ENCODE data around the gene LRIG2. TPM values are rescaled to one million over a fixed set of nuclear protein-coding genes. Genes with fewer than 3 reads are reported as not detected.
A peak's percentile ranks its signal among the peaks of the same experiment; 100 is the strongest.
"Not testable (repeated sequence)": the region's sequence is repeated elsewhere in the genome, so short reads cannot be mapped to it uniquely, and the experiment has no call there.

Gene LRIG2
- total RNA-seq, 2 experiments from 2014 or later = 7.1 to 8.3 TPM

GRCh38 chr1:113146242-113147072 lies 73.5 kb downstream of the LRIG2 start:
- no peak overlapping the region for H3K4me3 Mint-ChIP-seq
- no peaks in the 10 kb centered on the region for H3K9me3 Mint-ChIP-seq
- no peaks in the 10 kb centered on the region for H3K36me3 Mint-ChIP-seq

GRCh38 chr1:113147073-113147625 lies 74.2 kb downstream of the LRIG2 start:
- ChIA-PET POLR2A (no interaction called here), CTCF (no interaction called here)
- no peak for DNase-seq
- intact Hi-C loops (cut with micrococcal nuclease) = no loop called here
- peaks cover 28% of the 10 kb centered on the region for H3K4me1 Mint-ChIP-seq (ENCODE audit: low read depth)
- H3K27me3 Mint-ChIP-seq = no peaks in the 10 kb centered on the region
- no peaks in the 10 kb centered on the region for H3K36me3 Mint-ChIP-seq
- no peaks in the 10 kb centered on the region for H3K9me3 Mint-ChIP-seq
- H3K4me3 Mint-ChIP-seq = no peak overlapping the region
- H3K27ac Mint-ChIP-seq = no peak overlapping the region

More at GRCh38 chr1:113146242-113147072, 73.5 kb downstream of the LRIG2 start:
- Mint-ChIP-seq H3K27me3 (no peaks in the 10 kb centered on the region), H3K27ac (no peak overlapping the region), H3K4me1 (ENCODE audit: low read depth) (peaks cover 28% of the 10 kb centered on the region)
- ChIA-PET CTCF (interaction anchor here (1.0 kb wide), 1 partner anchor 302 kb away, joined by 3 read pairs; no protein-coding TSS in a partner anchor), POLR2A (no interaction called here)
- intact Hi-C loops (cut with micrococcal nuclease) = no loop called here
- peak; percentile 23 for DNase-seq

- CTCF ChIA-PET = no interaction called here
- Mint-ChIP-seq H3K9me3 (no peaks in the 10 kb centered on the region), H3K27me3 (no peaks in the 10 kb centered on the region)
Measured at GRCh38 chr1:113147826-113148225, 74.8 kb downstream of the LRIG2 start.

GRCh38 chr1:113150494-113150893 lies 77.5 kb downstream of the LRIG2 start:
- H3K27ac Mint-ChIP-seq; DNase-seq; H3K36me3 Mint-ChIP-seq; H3K9me3 Mint-ChIP-seq; H3K27me3 Mint-ChIP-seq; H3K4me3 Mint-ChIP-seq; CTCF ChIA-PET; POLR2A ChIA-PET; intact Hi-C loops (cut with micrococcal nuclease): not testable (repeated sequence)
- peaks cover 13% of the 10 kb centered on the region for H3K4me1 Mint-ChIP-seq (ENCODE audit: low read depth)

More at GRCh38 chr1:113147826-113148225, 74.8 kb downstream of the LRIG2 start:
- DNase-seq = no peak
- POLR2A ChIA-PET = no interaction called here
- Mint-ChIP-seq H3K36me3 (no peaks in the 10 kb centered on the region), H3K4me3 (no peak overlapping the region), H3K27ac (no peak overlapping the region), H3K4me1 (ENCODE audit: low read depth) (peaks cover 23% of the 10 kb centered on the region)
- intact Hi-C loops (cut with micrococcal nuclease) = no loop called here

- no peak for DNase-seq
- Mint-ChIP-seq H3K9me3 (peaks cover 15% of the 10 kb centered on the region), H3K27me3 (no peaks in the 10 kb centered on the region), H3K27ac (no peak overlapping the region), H3K36me3 (peaks cover 1% of the 10 kb centered on the region), H3K4me1 (ENCODE audit: low read depth) (no peaks in the 10 kb centered on the region), H3K4me3 (no peak overlapping the region)
- POLR2A ChIA-PET = no interaction called here
- CTCF ChIA-PET = no interaction called here
- intact Hi-C loops (cut with micrococcal nuclease) = no loop called here
Measured at GRCh38 chr1:113153116-113153803, 80.3 kb downstream of the LRIG2 start.

- peaks cover 7% of the 10 kb centered on the region for H3K27me3 Mint-ChIP-seq
- POLR2A ChIA-PET = no interaction called here
Measured at GRCh38 chr1:113156368-113156767, 83.4 kb downstream of the LRIG2 start.

GRCh38 chr1:113158743-113159142 lies 85.7 kb downstream of the LRIG2 start:
- H3K4me3 Mint-ChIP-seq; H3K27me3 Mint-ChIP-seq; intact Hi-C loops (cut with micrococcal nuclease); H3K36me3 Mint-ChIP-seq; H3K4me1 Mint-ChIP-seq (ENCODE audit: low read depth); CTCF ChIA-PET; DNase-seq; POLR2A ChIA-PET; H3K27ac Mint-ChIP-seq: not testable (repeated sequence)
- H3K9me3 Mint-ChIP-seq = peaks cover 18% of the 10 kb centered on the region

More at GRCh38 chr1:113156368-113156767, 83.4 kb downstream of the LRIG2 start:
- Mint-ChIP-seq H3K4me1 (ENCODE audit: low read depth) (no peaks in the 10 kb centered on the region), H3K4me3 (no peak overlapping the region), H3K27ac (no peak overlapping the region), H3K9me3 (peaks cover 18% of the 10 kb centered on the region), H3K36me3 (peaks cover 1% of the 10 kb centered on the region)
- DNase-seq = no peak
- CTCF ChIA-PET = interaction anchor here (0.6 kb wide), 1 partner anchor 500 kb away, joined by 3 read pairs; no protein-coding TSS in a partner anchor
- intact Hi-C loops (cut with micrococcal nuclease) = no loop called here

GRCh38 chr1:113166473-113166872 lies 93.5 kb downstream of the LRIG2 start:
- intact Hi-C loops (cut with micrococcal nuclease) = no loop called here

GRCh38 chr1:113168946-113169345 lies 95.9 kb downstream of the LRIG2 start:
- CTCF ChIA-PET = no interaction called here
- H3K27ac Mint-ChIP-seq = no peak overlapping the region
- H3K9me3 Mint-ChIP-seq = peaks cover 21% of the 10 kb centered on the region
- no peaks in the 10 kb centered on the region for H3K4me1 Mint-ChIP-seq (ENCODE audit: low read depth)
- POLR2A ChIA-PET = no interaction called here
- H3K36me3 Mint-ChIP-seq = peaks cover 7% of the 10 kb centered on the region
- intact Hi-C loops (cut with micrococcal nuclease) = no loop called here
- no peak for DNase-seq
- H3K4me3 Mint-ChIP-seq = no peak overlapping the region
- peaks cover 5% of the 10 kb centered on the region for H3K27me3 Mint-ChIP-seq

More at GRCh38 chr1:113166473-113166872, 93.5 kb downstream of the LRIG2 start:
- no peaks in the 10 kb centered on the region for H3K36me3 Mint-ChIP-seq
- POLR2A ChIA-PET = no interaction called here
- no peak for DNase-seq
- H3K4me1 Mint-ChIP-seq (ENCODE audit: low read depth) = no peaks in the 10 kb centered on the region
- no peaks in the 10 kb centered on the region for H3K9me3 Mint-ChIP-seq
- H3K27me3 Mint-ChIP-seq = peaks cover 8% of the 10 kb centered on the region
- H3K4me3 Mint-ChIP-seq = no peak overlapping the region
- CTCF ChIA-PET = no interaction called here
- H3K27ac Mint-ChIP-seq = no peak overlapping the region

- no peak for DNase-seq
- Mint-ChIP-seq H3K36me3 (peaks cover 7% of the 10 kb centered on the region), H3K27me3 (peaks cover 5% of the 10 kb centered on the region), H3K9me3 (peaks cover 21% of the 10 kb centered on the region), H3K27ac (no peak overlapping the region), H3K4me3 (no peak overlapping the region), H3K4me1 (ENCODE audit: low read depth) (no peaks in the 10 kb centered on the region)
- ChIA-PET CTCF (no interaction called here), POLR2A (no interaction called here)
- intact Hi-C loops (cut with micrococcal nuclease) = no loop called here
Measured at GRCh38 chr1:113169591-113169990, 96.6 kb downstream of the LRIG2 start.

GRCh38 chr1:113170519-113170918 lies 97.5 kb downstream of the LRIG2 start:
- no peak for DNase-seq
- Mint-ChIP-seq H3K27ac (no peak overlapping the region), H3K4me1 (ENCODE audit: low read depth) (no peaks in the 10 kb centered on the region), H3K36me3 (peaks cover 7% of the 10 kb centered on the region), H3K9me3 (peaks cover 21% of the 10 kb centered on the region), H3K4me3 (no peak overlapping the region), H3K27me3 (peaks cover 6% of the 10 kb centered on the region)
- ChIA-PET CTCF (no interaction called here), POLR2A (no interaction called here)
- intact Hi-C loops (cut with micrococcal nuclease) = no loop called here

GRCh38 chr1:113178106-113178505 lies 105.1 kb downstream of the LRIG2 start:
- no peak overlapping the region for H3K27ac Mint-ChIP-seq
- H3K4me3 Mint-ChIP-seq = no peak overlapping the region
- H3K9me3 Mint-ChIP-seq = peaks cover 7% of the 10 kb centered on the region
- H3K4me1 Mint-ChIP-seq (ENCODE audit: low read depth) = no peaks in the 10 kb centered on the region
- CTCF ChIA-PET = interaction anchor here (1.0 kb wide), 1 partner anchor 106 kb away, joined by 3 read pairs; the partner anchor contains the start of gene LRIG2
- intact Hi-C loops (cut with micrococcal nuclease) = no loop called here
- H3K36me3 Mint-ChIP-seq = no peaks in the 10 kb centered on the region
- POLR2A ChIA-PET = no interaction called here
- H3K27me3 Mint-ChIP-seq = peaks cover 4% of the 10 kb centered on the region
- DNase-seq = no peak
